SHP77 (cell line): ENCODE results near the gene AKT3.

Experiments used
- DNase-seq, 2 experiments: peaks; one replicate each; lab custom pipeline; 2025; lab: John Stamatoyannopoulos, UW

Gene AKT3

DNA sequence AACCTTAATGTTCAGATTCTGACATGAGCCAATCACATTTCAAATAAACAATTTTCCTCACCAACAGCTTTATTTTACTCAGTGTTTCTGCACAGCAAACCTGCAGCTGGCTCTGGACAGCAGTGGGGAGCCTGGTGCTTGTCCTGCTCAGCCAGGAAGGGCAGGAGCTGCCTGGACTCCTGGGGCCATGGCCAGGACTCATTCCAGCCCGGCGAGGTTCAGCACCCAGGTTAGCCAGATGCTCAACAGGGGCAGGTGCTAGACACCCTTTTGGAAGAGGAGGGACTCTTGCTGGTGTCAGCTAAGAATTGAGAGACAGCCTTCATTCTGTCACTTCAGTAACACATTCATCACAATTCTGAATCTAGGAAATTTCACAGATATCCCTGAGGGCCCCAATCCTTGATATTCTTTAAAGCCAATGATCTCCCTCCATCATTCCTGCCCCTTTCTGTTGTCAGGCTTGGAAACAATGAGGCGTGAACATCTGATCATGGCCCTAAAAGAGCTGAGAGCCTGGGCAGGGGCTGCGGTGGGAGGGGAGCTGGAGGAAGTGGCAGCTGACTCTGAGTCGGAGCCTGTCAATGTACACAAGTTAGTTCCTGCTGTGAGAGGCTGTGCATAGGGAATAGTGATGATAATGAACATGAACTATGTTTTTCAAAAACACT lies 342.9 kb downstream of the AKT3 start:
- DNase-seq = no peak

DNA sequence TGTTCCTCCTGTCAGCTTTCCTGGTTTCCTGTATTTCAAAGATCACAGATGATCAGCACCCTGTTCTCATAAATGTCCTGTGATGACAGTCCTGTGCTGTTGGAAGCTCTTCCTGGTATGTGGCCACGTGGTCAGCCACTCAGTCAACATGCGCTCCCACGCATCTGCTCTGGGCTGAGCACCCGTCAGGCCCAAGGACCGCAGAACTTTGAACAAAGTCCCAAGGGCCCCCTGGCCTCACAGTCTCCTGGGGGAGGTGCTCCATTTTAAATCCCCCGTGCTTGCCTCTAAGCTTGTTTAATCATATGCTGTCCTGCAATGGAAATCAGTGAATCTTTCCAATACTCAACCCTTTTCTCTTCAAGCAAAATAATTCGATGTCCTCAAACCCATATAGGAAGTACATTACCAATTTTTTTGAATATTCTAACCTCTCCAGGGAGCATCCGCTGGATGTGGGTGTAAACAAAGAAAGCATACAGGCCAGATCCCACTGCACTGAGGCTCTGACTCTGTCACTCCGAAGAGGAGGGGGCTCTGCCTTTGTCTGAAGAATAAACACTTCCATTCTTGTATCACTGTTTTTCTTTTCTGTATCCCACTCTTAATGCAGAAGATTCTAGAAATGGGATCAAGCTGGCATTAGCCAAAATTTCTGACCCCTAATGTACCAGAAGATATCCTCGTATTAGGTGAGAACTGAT lies 343.9 kb downstream of the AKT3 start:
- no peak for DNase-seq

DNA sequence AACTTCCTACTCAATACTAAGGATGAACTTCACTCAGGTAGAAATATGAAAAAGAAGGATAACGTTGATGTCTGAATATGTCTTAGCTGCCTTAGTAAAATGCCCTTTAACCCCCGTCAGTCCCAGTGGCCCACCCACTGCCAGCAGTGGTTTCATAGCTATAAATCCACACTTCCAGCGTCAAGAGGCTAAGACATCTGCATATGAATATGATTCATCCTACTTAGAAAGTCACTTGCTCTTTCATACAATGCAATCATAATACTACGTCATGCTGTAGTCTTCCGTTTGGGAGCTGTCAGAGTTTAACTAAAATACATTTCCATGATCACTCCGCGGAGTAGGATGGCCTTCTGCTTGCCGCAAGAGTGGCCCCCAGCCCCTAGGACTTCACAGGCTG lies 346.9 kb downstream of the AKT3 start:
- no peak for DNase-seq

DNA sequence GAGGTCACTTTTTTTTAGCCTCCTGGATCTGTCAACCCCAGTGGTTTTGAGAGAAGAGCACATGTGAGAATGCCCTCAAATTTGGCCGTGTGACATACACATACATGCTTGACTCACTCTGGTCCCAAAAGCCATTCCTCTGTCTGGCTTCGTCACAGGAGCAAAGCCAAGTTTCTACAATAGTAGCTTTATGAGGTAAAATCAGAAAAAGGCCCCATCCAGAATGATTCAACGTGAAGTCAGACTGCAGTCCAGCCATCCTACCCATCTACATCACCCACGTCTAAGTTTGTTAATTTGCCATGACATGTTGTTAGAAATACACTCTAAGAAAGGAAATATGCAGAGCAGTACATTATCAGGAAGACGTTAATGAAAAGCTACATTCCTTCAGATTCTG lies 349.0 kb downstream of the AKT3 start:
- no peak for DNase-seq

DNA sequence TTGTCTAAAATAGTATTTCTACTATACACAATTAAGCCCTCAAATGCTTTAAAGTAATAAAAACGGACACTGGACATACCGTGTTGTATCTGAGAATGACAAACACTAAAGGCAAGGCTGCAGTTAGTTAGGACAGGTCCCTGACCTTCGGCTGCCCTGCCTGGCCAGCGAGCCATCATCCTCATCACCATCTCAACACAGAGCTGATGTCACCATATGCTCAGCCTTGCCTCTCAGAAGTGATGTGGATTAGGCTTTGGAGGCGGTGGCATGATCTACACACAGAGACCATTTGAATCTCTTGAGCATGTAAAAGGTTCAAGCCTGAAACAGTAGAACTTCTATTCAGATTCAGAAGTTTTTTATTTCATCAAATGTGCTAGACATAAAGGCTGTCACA lies 349.5 kb downstream of the AKT3 start:
- no peak for DNase-seq

DNA sequence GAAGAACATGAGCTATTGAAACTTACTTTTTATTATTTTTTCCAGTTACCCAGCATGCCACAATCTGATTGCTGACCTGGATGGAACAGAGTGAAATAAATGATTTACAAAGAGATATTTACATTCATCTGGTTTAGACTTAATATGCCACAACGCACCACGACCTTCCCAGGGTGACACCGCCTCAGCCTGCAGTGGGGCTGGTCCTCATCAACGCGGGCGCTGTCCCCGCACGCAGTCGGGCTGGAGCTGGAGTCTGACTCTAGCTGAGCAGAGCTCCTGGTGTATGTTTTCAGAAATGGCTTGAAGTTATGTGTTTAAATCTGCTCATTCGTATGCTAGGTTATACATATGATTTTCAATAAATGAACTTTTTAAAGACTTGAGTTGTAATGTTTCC lies 350.3 kb downstream of the AKT3 start:
- DNase-seq = no peak

DNA sequence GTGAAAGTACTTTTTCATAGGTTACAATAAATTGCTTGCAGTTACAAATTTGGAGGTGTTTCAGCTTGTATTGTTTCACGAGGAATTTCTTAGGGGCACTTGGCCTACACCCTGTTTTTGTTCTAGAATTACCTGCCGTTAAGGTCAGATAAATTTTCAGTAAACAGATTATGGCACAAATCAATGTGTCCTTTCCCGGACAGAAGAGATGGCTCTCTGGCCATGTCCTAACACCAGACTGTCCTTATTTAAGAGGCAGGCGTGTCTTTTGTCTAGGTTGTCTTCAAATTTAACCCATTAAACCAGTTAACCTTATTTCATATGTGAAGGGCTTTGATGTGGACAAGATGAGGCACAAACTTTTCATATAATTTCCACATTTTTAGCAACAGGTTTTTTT lies 350.8 kb downstream of the AKT3 start:
- DNase-seq = no peak

DNA sequence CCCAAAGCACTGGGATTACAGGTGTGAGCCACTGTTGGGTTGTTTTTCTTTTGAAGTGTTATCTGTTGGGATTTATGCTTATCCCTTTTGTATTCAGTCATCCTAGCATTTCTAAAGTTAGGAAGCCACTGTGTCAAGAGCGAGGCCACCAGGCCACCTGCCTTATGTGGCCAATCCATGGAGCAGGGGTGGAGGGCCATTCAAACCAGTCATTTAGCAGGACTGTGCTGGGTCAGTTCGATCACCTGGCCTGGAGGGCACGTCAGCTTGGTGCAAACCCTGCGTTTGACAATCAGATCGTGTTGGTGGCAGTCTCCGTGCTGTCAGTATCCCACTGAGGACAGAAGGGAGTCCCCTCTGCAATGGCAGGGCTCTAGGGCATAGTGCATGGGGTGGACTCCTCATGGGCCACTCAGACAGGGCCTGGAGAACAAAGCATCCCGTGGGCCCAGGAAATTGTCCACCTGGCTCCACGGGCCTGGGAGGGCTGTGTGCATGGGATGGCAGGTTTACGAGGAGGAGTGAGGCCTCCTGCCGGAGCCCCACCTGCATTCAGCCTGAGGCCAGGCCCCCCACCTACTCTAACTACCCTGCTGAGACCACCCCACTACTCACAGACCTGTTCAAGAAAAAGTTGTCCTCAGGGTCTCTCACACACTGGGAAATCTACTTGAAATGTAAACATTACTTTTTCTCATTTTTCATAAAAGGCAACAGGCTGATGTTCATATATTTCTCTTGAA lies 351.9 kb downstream of the AKT3 start:
- DNase-seq = no peak

DNA sequence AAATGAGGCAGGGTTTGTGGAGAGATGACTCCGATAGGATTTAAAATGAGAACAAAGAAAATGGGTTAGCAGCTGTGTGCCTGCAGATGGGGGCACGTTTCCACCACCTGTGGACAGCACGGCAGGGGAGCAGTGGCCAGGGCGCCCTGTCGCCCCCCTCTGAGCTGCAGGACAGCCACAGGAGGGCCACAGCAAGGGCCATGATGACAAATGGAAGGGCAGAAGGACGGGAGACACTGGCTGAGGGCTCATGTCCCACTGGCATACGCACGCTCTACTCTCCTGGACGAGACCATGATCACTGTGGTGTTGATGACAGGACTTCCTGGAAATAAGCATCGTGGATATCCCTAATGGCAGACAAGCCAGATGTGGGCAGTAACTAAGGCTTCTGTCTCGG lies 353.2 kb downstream of the AKT3 start:
- DNase-seq = no peak

DNA sequence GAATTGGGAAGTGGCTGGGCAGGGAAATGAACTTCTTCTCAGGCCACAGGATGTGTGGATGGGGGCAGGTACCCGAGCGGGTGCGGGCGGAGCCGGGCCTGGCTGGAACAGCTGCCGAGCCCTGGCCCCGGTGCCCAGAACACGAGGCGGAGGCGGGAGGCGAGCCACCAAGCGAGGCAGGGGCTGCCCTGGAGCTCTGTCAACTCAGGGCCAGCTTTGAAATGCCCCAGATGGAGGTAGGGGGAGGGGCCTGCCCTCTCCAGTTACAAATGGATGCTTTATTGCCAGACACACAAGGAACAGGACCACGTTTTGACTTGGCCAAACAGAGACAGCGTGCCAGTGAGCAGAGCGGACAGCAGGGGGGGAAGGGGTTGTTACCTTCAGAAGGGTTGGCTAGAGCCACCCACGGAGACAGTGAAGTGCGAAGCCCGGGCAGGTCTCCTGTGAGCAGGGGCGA lies 353.8 kb downstream of the AKT3 start:
- DNase-seq = peak in 1 of 2 experiments; percentile 5

DNA sequence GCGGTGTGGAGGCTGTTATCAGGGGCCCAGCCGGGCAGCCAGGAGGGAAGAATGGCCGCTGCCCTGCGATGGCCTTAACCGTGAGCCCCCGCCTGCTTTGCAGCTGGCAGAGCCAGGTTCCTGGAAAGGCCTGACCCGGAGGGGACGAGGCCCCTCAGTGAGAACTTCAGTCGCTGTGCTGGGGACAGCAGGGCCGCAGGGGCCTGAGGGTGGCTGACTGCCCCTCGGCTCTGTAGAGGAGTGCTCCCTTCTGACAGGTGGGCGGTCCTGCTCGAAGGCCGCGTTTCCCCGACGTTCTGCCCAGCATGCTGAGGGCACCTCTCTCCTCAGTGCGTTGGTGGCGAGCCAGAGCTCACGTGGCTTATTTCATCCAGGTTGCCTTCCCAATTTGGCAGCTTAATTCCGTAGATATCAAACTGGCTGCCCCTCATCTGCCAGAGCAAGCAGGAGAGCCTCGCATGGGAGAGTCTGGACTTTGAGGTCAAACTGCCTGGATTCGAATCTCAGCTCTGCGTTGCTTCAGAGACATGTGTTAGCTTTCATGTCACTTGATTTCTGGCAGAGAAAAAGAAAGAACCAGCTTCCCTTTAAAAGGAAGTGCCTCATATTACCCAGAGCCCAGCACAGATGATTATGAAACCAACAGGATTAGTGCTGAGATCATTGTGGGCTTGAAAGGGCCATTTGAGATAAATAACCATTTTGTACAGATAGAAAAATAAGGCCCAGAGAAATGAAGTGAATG lies 354.4 kb downstream of the AKT3 start:
- no peak for DNase-seq

DNA sequence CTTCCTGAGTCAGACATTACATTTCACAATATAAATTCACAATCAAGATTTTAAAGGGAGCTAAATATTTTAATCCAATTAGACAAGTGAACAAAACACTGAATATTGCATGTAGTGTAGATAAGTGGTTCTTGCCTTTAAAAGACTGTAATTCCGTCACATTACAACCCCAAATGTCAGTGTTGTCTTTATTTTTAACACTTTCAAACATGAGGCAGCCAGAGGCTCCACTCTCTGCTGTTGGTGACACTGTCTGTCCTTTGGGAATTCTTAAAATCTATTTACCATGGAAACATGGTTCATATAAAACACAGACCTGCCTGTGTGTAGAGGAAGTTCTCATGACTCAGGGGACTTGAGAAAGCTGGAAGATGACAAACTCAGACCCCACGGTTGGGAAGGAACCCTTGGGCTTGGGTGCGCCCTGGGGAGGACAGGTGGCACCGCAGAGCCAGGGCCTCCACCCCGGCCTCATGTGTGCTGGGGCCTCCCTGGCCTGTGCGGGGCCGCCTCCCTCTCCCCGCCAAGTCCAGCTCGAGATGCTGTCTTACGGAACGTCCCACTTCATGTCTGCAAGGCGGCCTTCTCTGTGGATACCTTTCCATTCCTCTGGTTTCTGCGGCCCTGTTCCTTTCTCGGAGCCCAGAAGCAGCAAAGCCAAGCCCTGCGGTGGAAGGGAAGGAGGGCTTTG lies 355.2 kb downstream of the AKT3 start:
- no peak for DNase-seq

DNA sequence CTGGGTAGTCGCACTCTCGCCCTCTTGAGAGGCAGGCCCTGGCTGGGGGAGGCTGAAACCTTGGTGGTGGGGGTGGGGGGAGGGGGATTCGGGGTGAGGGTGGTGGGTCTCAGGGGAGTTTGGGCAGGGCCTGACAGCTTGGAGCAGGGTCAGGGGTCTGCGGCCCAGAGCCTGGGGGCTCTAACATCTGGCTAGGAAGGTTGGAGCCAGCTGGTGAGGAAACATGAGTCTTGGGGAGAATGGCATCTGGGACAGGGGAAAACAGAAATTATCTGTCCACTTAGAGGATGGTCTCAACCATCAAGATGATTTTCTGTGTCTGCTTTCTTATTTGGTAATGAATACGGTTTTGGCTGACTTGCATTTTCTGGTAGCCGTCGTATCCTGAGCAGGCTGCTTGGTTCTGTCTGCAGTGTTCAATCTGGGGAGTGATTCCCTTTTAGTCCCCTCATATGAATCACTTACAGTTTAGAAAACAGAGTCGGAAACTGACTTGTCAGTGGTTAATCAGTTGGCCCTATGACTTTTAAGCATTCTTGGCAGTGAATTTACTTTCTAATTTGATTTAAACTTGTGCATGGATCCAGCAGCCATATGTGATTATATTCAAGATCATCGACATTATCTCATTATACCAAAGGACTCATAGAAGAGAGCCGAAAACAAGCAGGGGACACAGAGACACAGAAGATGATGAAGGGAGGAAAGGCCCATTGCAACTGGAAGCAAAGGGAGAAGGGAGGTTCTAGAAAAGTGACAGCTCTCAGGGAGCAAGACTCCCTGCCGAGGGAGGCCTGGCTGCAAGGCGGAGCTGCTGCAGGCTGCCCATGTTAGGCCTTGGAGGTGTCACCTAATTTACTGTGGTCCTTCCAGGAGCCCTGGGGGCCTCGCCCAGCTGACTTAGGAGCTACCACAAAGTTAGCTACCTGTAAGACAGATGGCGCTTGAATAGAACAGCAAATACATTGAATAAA lies 356.6 kb downstream of the AKT3 start:
- no peak for DNase-seq

DNA sequence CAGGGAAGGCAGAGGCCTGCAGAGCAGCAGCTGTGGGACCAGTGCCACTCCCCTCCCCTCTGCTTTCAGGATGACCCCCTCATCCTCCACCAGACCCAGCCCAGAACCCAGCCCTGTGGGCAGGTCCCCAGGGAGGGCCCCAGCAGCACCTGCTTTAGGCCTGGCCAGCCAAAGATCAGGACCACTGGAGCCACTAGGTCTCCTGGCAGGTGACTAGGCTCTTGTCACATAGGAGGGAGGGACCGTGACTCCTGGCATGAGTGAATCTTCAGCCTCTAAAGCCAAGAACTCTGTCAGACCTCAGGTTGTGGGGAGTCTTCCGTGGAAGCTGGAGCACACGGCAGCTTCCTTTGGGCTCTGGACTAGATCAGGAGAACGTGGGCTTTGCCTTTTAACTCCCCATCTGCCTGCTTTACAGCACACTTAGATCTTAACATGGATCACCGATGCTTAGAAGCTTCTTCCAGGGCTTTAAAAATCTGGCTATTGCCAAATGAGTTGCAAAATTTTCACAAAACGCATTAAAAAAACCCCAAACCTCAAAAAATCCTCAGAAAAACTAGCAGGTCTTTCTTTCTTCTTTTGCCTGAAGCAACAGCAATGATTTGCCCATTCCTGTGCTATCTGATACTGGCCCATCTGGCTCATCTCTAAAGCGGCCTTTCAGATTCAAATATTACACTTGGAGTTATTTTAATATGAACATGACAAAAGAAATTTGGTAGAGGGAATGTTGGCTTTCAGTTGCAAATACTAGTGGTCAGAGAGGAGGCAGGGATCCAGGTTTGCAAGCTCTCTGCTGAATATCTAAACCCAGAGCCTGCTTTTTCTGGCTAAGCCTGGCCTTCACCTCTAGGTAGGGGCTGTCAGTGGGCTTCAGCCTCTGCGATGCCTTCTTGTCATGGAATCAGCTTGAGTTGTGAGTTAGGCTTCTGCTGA lies 359.0 kb downstream of the AKT3 start:
- DNase-seq = no peak

DNA sequence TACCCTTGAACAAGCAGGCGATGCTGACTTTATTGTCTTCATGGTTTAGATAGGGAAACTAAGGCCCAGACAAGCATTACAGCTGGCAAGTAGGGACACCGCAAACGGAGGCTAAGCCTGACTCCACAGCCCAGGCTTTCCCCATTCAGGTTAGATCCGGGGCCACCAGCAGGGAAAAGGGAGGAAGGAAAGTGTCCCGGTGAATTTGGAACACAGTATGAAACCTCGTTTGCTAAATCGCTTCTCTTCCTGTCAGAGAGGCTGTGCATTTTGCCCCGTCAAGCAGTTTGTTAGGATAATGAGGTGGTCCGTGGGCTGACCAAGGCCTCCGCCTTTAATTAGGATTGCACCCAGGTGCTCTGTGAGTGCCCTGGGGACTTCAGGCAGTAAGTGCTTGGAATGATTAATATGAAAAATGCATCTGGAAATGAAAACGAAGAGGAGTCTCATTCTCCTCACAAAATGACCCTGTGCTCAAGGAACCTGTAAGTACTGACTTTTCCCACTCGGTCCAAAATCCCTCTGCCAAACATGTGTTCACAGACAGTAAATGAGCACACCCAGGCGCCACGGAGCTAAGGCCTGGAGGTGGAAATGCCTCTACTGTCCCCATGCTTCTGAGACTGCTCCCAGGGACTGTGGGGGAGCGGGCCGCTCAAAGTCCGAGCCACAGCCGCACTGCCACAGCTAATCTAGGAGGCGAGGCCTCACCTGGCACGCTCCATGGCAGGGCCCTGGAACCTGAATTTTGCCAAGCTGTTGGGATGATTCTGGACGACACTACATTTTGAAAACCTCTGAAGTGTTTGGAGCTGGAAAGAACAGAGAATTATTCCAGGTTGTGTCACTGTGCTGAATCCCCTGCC lies 360.1 kb downstream of the AKT3 start:
- no peak for DNase-seq

DNA sequence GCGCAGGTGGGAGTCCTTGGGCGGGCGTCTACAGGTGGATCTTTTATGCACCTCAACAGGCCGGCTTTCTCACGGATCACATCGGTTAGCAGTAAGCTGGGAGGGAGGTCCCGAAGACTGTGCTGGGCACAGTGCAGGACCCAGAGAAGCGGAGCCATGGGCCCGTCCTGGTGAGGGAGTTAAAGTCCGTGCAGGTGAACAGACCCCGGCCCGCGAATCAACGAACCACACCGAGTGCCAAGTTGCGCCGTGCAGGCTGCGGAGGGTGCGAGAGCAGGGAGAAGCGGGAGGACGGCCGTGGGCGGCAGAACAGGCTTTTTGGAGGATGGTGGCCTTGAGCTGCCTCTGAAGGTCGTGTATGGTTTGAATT lies 360.9 kb downstream of the AKT3 start:
- DNase-seq = no peak

DNA sequence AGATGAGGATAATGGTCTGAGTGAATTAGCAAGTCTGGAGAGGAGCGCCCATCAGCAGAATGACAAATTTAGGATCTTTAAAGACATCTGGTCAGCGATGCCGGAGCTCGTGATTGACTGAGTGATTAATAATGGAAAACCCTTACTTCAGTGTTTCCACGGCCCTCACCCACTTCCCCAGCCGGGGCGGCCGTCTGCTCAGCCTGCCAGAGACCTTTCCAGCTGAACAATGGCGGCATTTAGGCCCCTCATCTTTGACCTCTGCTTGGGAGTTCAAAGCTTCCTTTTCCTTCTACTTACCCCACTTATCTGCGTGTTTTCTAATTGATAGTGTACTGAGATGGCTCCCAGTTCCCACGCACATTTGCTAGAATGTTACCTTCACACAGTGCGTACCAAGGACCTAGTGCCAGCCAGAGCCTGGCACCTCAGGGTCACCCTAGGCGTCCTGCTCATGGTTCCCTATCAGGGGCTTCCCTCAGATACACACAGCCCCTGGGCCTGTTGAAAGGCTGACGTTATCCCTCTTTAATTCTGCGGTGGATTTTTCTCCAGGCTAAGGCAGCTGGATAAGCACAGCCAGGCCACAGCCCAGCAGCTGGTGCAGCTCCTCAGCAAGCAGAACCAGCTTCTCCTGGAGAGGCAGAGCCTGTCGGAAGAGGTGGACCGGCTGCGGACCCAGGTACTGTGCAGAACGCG lies 361.4 kb downstream of the AKT3 start:
- DNase-seq = no peak

DNA sequence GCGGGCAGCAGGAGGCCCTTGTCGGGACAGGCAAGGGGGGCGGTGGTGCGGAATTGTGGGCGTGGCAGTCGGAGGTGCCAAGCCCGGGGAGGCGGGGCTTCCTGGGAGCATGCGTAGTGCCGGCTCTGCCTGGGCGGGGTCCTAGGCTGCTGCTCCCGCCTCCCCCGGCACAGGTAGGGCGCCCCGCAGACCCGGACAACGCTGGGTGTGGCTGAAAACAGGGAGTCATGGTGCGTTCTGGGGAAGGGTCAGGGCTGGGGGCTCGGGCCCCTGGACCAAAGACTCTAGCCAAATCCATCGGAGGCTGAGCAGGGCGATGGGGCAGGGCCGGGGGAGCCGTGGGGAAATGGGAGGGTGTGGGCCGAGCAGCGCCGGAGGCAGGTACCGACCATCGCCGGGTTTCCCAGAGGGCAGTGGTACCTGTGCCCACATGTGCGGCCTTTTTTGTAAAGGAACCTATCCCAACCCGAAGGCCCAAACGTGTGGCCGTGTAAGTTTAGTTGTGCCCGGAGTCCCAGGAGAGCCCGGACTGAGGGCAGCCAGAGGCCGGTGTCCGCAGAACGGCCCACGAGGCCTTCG lies 362.3 kb downstream of the AKT3 start:
- no peak for DNase-seq
